Smooth muscle cell (in vitro differentiated cells): ENCODE measurements around the gene LCE3E. TPM values are rescaled to one million over a fixed set of nuclear protein-coding genes. Genes with fewer than 3 reads are reported as not detected.

Source experiments
- DNase-seq: peaks from one replicate; lab custom pipeline; 2025; ENCODE audit not compliant: unreplicated experiment; lab: John Stamatoyannopoulos, UW
- H2AFZ ChIP-seq: fragments of 200-600 bp; sonication (generic); 2 replicates; pipeline ENCODE4 v1.6.0; 2016; ENCODE audit warnings: antibody characterized with exemption, low read depth, mild to moderate bottlenecking
- H3F3A ChIP-seq: fragments of 200-600 bp; sonication (generic); 2 replicates; pipeline ENCODE4 v1.6.0; 2017; ENCODE audit warnings: antibody characterized with exemption, low read depth
- H3K27ac ChIP-seq: fragments of 200-600 bp; sonication (generic); 2 replicates; pipeline ENCODE4 v1.5.1; 2016; ENCODE audit warnings: low read depth, mild to moderate bottlenecking
- H3K27me3 ChIP-seq: fragments of 200-600 bp; sonication (generic); 2 replicates; pipeline ENCODE4 v1.6.1; 2016; ENCODE audit warnings: low read depth, mild to moderate bottlenecking
- H3K36me3 ChIP-seq: fragments of 200-600 bp; sonication (generic); 2 replicates; pipeline ENCODE4 v1.5.1; 2016; ENCODE audit warnings: low read depth
- H3K4me1 ChIP-seq: fragments of 200-600 bp; sonication (generic); 2 replicates; pipeline ENCODE4 v1.5.1; 2016; ENCODE audit warnings: low read depth
- H3K4me2 ChIP-seq: fragments of 200-600 bp; sonication (generic); 2 replicates; pipeline ENCODE4 v1.6.0; 2016; ENCODE audit warnings: mild to moderate bottlenecking
- H3K4me3 ChIP-seq: fragments of 200-600 bp; sonication (generic); 2 replicates; pipeline ENCODE4 v1.5.1; 2016; ENCODE audit warnings: mild to moderate bottlenecking
- H3K79me2 ChIP-seq: fragments of 200-600 bp; sonication (generic); 2 replicates; pipeline ENCODE4 v1.6.0; 2016; ENCODE audit warnings: low read depth, mild to moderate bottlenecking
- H3K9ac ChIP-seq: fragments of 200-600 bp; sonication (generic); 2 replicates; pipeline ENCODE4 v1.6.0; 2016; ENCODE audit warnings: low read depth
- H3K9me3 ChIP-seq: fragments of 200-600 bp; sonication (generic); replicated peaks from 2 replicates; pipeline ENCODE4 v1.5.1; 2016; ENCODE audit warnings: low read depth
- H4K20me1 ChIP-seq: fragments of 200-600 bp; sonication (generic); 2 replicates; pipeline ENCODE4 v1.6.0; 2016; ENCODE audit warnings: low read depth
- WGBS: methylation state at CpG from one replicate; pipeline ENCODE4 v1.1.7; 2016; ENCODE audit warnings: low lambda C conversion rate; 5-methylcytosine and 5-hydroxymethylcytosine counted together
- polyA plus RNA-seq: library from polyadenylated mRNA; unstranded; fragments of >200 nt; fragmentation: Nextera tagmentation; extraction: Ambion mirVana; gene quantifications from 2 replicates; pipeline ENCODE4 v1.2.1, GENCODE V29; 2016
- total RNA-seq: library from RNA; depleted of rRNA; stranded (reverse); fragments of >200 nt; gene quantifications from 2 replicates; pipeline ENCODE4 v1.2.3, GENCODE V29; 2014
- TF ChIP-seq, protein P1 (sequence below): fragments of 200-600 bp; sonication (generic); IDR thresholded peaks from 2 replicates; pipeline ENCODE4 v1.5.1; 2017; ENCODE audit warnings: borderline replicate concordance, mild to moderate bottlenecking, antibody characterized with exemption; ENCODE audit not compliant: insufficient read depth, poor library complexity, severe bottlenecking

LCE3E gene
- total RNA-seq (not detected in 2 replicates), polyA plus RNA-seq (not detected in 2 replicates)

GRCh38 chr1:152566681-152567080, at the start of gene LCE3E:
TSS of gene LCE3E (minus strand) at chr1:152566780. CDS start at chr1:152566208, 572 bp downstream.
- Histone ChIP-seq H3K9ac (no peak within 1 kb of the TSS), H3K4me1 (no peaks in the 10 kb centered on the region), H3K4me3 (no peak within 1 kb of the TSS), H3K9me3 (no peaks in the 10 kb centered on the region), H3K79me2 (no peaks in the 10 kb centered on the region), H2AFZ (no peak within 1 kb of the TSS), H3F3A (no peaks in the 10 kb centered on the region), H3K36me3 (no peaks in the 10 kb centered on the region), H3K27ac (no peak within 1 kb of the TSS), H3K27me3 (no peaks in the 10 kb centered on the region), H4K20me1 (no peaks in the 10 kb centered on the region), H3K4me2 (no peak within 1 kb of the TSS)
- TF ChIP-seq, protein P1, sequence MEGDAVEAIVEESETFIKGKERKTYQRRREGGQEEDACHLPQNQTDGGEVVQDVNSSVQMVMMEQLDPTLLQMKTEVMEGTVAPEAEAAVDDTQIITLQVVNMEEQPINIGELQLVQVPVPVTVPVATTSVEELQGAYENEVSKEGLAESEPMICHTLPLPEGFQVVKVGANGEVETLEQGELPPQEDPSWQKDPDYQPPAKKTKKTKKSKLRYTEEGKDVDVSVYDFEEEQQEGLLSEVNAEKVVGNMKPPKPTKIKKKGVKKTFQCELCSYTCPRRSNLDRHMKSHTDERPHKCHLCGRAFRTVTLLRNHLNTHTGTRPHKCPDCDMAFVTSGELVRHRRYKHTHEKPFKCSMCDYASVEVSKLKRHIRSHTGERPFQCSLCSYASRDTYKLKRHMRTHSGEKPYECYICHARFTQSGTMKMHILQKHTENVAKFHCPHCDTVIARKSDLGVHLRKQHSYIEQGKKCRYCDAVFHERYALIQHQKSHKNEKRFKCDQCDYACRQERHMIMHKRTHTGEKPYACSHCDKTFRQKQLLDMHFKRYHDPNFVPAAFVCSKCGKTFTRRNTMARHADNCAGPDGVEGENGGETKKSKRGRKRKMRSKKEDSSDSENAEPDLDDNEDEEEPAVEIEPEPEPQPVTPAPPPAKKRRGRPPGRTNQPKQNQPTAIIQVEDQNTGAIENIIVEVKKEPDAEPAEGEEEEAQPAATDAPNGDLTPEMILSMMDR = no peak
- 80% methylated on average over 1 of the region's 1 CpG for WGBS
- DNase-seq = no peak

GRCh38 chr1:152613511-152613910, 46.9 kb upstream of the LCE3E start, which contains the start of gene LCE3B:
TSS of gene LCE3B (plus strand) at chr1:152613811. CDS start at chr1:152613811, 0 bp downstream.
- Histone ChIP-seq H4K20me1 (no peaks in the 10 kb centered on the region), H3K9ac (no peak within 1 kb of the TSS), H3K27ac (no peak within 1 kb of the TSS), H3K27me3 (no peaks in the 10 kb centered on the region), H3F3A (no peaks in the 10 kb centered on the region), H3K4me3 (no peak within 1 kb of the TSS), H3K79me2 (no peaks in the 10 kb centered on the region), H3K36me3 (no peaks in the 10 kb centered on the region), H3K4me2 (no peak within 1 kb of the TSS), H3K4me1 (no peaks in the 10 kb centered on the region), H3K9me3 (peaks cover 8% of the 10 kb centered on the region), H2AFZ (no peak within 1 kb of the TSS)
- TF ChIP-seq, protein P1 = no peak
- no peak for DNase-seq
- WGBS = 86% methylated on average over 1 of the region's 1 CpG

DNA sequence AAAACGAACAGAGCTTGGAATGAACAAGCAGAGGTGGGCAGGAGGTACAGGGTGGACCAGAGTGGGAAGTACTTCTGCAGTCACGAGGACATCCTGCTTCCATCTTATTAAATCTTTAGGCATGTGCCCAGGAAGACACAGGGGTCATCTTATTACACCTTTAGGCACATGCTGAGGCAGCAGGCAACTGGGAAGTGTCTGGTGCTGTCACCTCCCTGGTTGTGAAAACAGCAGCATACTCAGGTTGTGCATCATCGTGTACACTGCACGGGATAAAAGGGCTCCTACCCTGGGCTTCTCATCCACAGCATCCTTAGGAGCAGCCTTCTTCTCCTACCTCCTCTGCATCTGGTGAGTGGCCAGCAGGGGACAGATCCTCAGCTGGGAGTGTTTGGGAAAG, 33.4 kb upstream of the LCE3E start, which contains the start of gene LCE3C:
LCE3C (plus strand) TSS at position 301 of the 400 bp plus-strand sequence. CDS start 498 bp downstream, outside the sequence.
- 58% methylated on average over 4 of the region's 4 CpGs for WGBS
- DNase-seq = no peak
- Histone ChIP-seq H3K9ac (no peak within 1 kb of the TSS), H3K4me2 (no peak within 1 kb of the TSS), H3K4me3 (no peak within 1 kb of the TSS), H3K27me3 (no peaks in the 10 kb centered on the region), H3K9me3 (no peaks in the 10 kb centered on the region), H3K27ac (no peak within 1 kb of the TSS), H3K79me2 (no peaks in the 10 kb centered on the region), H3F3A (no peaks in the 10 kb centered on the region), H4K20me1 (no peaks in the 10 kb centered on the region), H2AFZ (no peak within 1 kb of the TSS), H3K4me1 (no peaks in the 10 kb centered on the region), H3K36me3 (no peaks in the 10 kb centered on the region)
- TF ChIP-seq, protein P1 = no peak

- TF ChIP-seq, protein P1 = no peak
- Histone ChIP-seq H3K9ac (no peak overlapping the region), H2AFZ (no peak overlapping the region), H3K4me2 (no peak overlapping the region), H3K27me3 (no peaks in the 10 kb centered on the region), H3K4me3 (no peak overlapping the region), H3K9me3 (no peaks in the 10 kb centered on the region), H3K4me1 (no peaks in the 10 kb centered on the region), H3K27ac (no peak overlapping the region), H4K20me1 (no peaks in the 10 kb centered on the region), H3F3A (no peaks in the 10 kb centered on the region), H3K36me3 (no peaks in the 10 kb centered on the region), H3K79me2 (no peaks in the 10 kb centered on the region)
- 83% methylated on average over 2 of the region's 2 CpGs for WGBS
- no peak for DNase-seq
Measured at GRCh38 chr1:152596986-152597385, 30.4 kb upstream of the LCE3E start.
